ENCODE measurements around the gene RFC5.
"Not testable (repeated sequence)": the region's sequence is repeated elsewhere in the genome, so short reads cannot be mapped to it uniquely, and the experiment has no call there.

RFC5 gene

DNA sequence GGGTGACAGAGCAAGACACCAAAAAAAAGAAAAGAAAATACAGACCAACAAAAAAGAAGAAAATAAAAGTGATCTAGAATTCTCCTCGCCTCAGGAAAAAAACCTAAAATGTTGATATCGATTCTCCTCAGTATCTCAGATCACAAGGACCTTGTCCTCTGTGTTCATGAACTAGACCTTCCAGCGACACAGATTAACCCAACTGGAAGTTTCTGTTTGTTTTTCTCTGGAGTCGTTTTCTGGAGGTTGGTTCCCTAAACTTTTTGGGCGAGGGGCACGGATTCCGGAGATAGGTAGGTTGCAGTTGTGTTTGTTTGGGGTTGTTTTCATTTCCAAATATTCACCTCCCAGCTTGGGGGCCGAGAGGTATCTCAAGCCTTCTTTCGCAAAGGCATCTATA, 559 bp upstream of the RFC5 start:
- H3K27me3 ChIP-seq (ENCODE audit: control insufficient read depth in 1 of 2, insufficient read depth in 2 of 2, low read length in 2 of 2): no peaks in the 10 kb centered on the region
- peak overlapping the region; percentile 34 to 47 for H3K9ac ChIP-seq (ENCODE audit: low read length in 2 of 2)
- peak overlapping the region; percentile 76 to 96 for H3K4me3 ChIP-seq (ENCODE audit: low read length in 2 of 2)
- no peaks in the 10 kb centered on the region for H3K9me3 ChIP-seq (ENCODE audit: control insufficient read depth in 2 of 2, low read length in 2 of 2)
- peaks cover 5 to 7% of the 10 kb centered on the region in 2 donors for H3K36me3 ChIP-seq (ENCODE audit: control insufficient read depth in 2 of 2, insufficient read depth in 2 of 2, low read length in 2 of 2)
- H3K4me1 ChIP-seq (ENCODE audit: control insufficient read depth, insufficient read depth, low read length): peaks cover 6% of the 10 kb centered on the region
- H3K27ac ChIP-seq (ENCODE audit: low read length): no peak overlapping the region

GRCh38 chr12:118017926-118018325, 1.4 kb downstream of the RFC5 start:
- H3K9ac ChIP-seq (ENCODE audit: low read length in 2 of 2): no peak overlapping the region
- no peaks in the 10 kb centered on the region for H3K9me3 ChIP-seq (ENCODE audit: control insufficient read depth in 2 of 2, low read length in 2 of 2)
- peaks cover 7 to 11% of the 10 kb centered on the region in 2 donors for H3K36me3 ChIP-seq (ENCODE audit: control insufficient read depth in 2 of 2, insufficient read depth in 2 of 2, low read length in 2 of 2)
- H3K4me3 ChIP-seq (ENCODE audit: low read length in 2 of 2): no peak overlapping the region
- no peaks in the 10 kb centered on the region for H3K27me3 ChIP-seq (ENCODE audit: control insufficient read depth in 1 of 2, insufficient read depth in 2 of 2, low read length in 2 of 2)
- no peak overlapping the region for H3K27ac ChIP-seq (ENCODE audit: low read length)
- peaks cover 6% of the 10 kb centered on the region for H3K4me1 ChIP-seq (ENCODE audit: control insufficient read depth, insufficient read depth, low read length)

- H3K9ac ChIP-seq (ENCODE audit: low read length in 2 of 2): no peak overlapping the region
- H3K9me3 ChIP-seq (ENCODE audit: control insufficient read depth in 2 of 2, low read length in 2 of 2): no peaks in the 10 kb centered on the region
- peaks cover 6% of the 10 kb centered on the region for H3K4me1 ChIP-seq (ENCODE audit: control insufficient read depth, insufficient read depth, low read length)
- no peak overlapping the region for H3K4me3 ChIP-seq (ENCODE audit: low read length in 2 of 2)
- peaks cover 13 to 14% of the 10 kb centered on the region in 2 donors for H3K36me3 ChIP-seq (ENCODE audit: control insufficient read depth in 2 of 2, insufficient read depth in 2 of 2, low read length in 2 of 2)
- no peak overlapping the region for H3K27ac ChIP-seq (ENCODE audit: low read length)
- no peaks in the 10 kb centered on the region for H3K27me3 ChIP-seq (ENCODE audit: control insufficient read depth in 1 of 2, insufficient read depth in 2 of 2, low read length in 2 of 2)
These were observed 3.5 kb downstream of the RFC5 start for GRCh38 chr12:118020036-118020435.

DNA sequence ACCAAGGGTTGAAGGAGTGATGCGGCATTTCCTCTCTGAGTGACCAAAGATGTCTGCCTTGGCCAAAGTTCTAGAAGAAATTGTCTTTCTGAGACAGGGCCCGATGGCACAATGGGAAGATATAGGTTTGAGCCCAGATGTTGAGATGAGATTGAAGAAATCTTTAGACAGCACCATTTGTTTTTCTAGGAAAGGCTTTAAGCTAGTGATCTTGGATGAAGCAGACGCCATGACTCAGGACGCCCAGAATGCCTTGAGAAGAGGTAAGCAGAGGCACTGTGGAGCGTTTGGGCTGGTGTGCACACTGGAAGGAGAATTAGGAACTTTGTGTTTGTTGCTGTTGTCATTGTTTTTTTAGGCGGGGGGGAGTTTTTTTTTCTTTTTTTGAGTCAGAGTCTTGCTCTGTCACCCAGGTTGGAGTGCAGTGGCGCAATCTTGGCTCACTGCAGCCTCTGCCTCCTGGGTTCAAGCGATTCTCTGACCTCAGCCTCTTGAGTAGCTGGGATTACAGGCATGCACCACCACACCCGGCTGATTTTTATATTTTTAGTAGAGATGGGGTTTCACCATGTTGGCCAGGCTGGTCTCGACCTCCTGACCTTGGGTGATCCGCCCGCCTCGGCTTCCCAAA, 5.7 kb downstream of the RFC5 start:
- not testable (repeated sequence) for H3K27me3 ChIP-seq (ENCODE audit: control insufficient read depth in 1 of 2, insufficient read depth in 2 of 2, low read length in 2 of 2); H3K9ac ChIP-seq (ENCODE audit: low read length in 2 of 2); H3K4me3 ChIP-seq (ENCODE audit: low read length in 2 of 2); H3K4me1 ChIP-seq (ENCODE audit: control insufficient read depth, insufficient read depth, low read length); H3K9me3 ChIP-seq (ENCODE audit: control insufficient read depth in 2 of 2, low read length in 2 of 2); H3K27ac ChIP-seq (ENCODE audit: low read length)
- peaks cover 25 to 28% of the 10 kb centered on the region in 2 donors for H3K36me3 ChIP-seq (ENCODE audit: control insufficient read depth in 2 of 2, insufficient read depth in 2 of 2, low read length in 2 of 2)

DNA sequence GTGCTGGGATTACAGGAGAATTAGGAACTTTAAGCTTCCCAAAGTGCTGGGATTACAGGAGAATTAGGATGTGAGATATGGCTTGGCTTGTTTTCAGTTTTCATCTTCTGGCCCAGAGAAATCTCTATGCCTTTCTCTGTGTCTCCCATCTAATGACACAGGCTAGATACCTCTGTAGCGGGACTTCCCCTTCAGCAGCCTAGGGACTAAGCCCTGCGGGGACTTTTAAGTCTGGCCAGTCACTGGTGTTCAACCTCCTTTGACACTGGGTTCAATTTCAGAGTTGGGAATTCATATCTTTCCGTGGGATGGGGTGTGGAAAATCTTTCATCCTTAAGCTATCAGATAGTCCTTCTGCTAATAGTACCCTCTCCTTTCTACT, 6.2 kb downstream of the RFC5 start:
- Histone ChIP-seq H3K27me3 (ENCODE audit: control insufficient read depth in 1 of 2, insufficient read depth in 2 of 2, low read length in 2 of 2) (no peaks in the 10 kb centered on the region), H3K27ac (ENCODE audit: low read length) (no peak overlapping the region), H3K4me3 (ENCODE audit: low read length in 2 of 2) (no peak overlapping the region), H3K36me3 (ENCODE audit: control insufficient read depth in 2 of 2, insufficient read depth in 2 of 2, low read length in 2 of 2) (peaks cover 25 to 30% of the 10 kb centered on the region in 2 donors), H3K4me1 (ENCODE audit: control insufficient read depth, insufficient read depth, low read length) (no peaks in the 10 kb centered on the region), H3K9me3 (ENCODE audit: control insufficient read depth in 2 of 2, low read length in 2 of 2) (no peaks in the 10 kb centered on the region), H3K9ac (ENCODE audit: low read length in 2 of 2) (no peak overlapping the region)

DNA sequence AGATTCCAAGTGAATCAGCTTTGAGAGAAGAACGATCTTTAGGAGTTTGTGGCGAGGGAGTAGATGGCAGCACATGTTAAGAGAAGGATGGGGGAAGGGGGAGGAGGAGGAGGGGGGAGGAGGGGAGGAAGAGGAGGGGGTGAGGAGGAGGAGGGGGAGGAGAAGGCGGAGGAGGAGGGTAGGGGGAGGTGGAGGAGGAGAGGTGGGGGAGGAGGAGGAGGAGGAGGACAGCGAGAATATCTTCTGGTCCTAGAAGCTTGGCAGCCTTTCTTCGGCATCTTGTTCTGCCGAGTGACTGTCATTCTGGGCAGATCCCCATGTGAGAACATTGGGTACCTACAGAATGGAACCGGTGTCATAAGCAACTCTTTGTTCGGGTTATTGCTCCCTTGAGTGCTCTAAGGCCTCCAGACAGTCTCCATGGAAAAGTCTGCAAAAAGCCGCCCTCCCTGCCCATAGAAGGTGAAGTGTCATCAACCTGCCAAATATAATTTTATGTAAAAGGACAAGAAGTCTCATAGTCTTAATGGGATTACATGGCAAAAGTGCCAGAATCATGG, 6.9 kb downstream of the RFC5 start:
- Histone ChIP-seq H3K9me3 (ENCODE audit: control insufficient read depth in 2 of 2, low read length in 2 of 2) (no peaks in the 10 kb centered on the region), H3K27me3 (ENCODE audit: control insufficient read depth in 1 of 2, insufficient read depth in 2 of 2, low read length in 2 of 2) (no peaks in the 10 kb centered on the region), H3K27ac (ENCODE audit: low read length) (no peak overlapping the region), H3K4me1 (ENCODE audit: control insufficient read depth, insufficient read depth, low read length) (no peaks in the 10 kb centered on the region), H3K36me3 (ENCODE audit: control insufficient read depth in 2 of 2, insufficient read depth in 2 of 2, low read length in 2 of 2) (peaks cover 29 to 33% of the 10 kb centered on the region in 2 donors), H3K4me3 (ENCODE audit: low read length in 2 of 2) (no peak overlapping the region), H3K9ac (ENCODE audit: low read length in 2 of 2) (no peak overlapping the region)

DNA sequence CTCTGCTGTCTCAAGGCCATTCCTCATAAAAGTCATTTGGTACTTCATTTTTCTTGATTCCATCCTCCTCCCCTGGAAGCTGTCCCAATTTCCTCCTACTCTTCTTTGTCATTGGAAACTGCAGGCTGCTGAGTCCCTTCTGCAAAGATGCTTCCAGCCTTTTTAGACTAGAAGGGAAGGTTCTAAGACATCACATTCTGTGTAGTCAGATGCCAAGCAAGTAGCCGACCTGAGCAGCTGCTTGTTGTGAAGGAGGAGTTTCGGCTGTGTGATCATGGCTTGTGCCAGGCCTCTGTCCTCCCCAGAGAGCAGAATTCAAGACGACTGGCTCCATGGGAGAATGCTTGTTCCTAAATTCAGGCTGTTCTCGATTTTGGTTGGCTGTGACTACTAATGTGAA, 8.7 kb downstream of the RFC5 start:
- H3K36me3 ChIP-seq (ENCODE audit: control insufficient read depth in 2 of 2, insufficient read depth in 2 of 2, low read length in 2 of 2): peaks cover 30 to 41% of the 10 kb centered on the region in 2 donors
- H3K9ac ChIP-seq (ENCODE audit: low read length in 2 of 2): no peak overlapping the region
- no peaks in the 10 kb centered on the region for H3K9me3 ChIP-seq (ENCODE audit: control insufficient read depth in 2 of 2, low read length in 2 of 2)
- H3K4me1 ChIP-seq (ENCODE audit: control insufficient read depth, insufficient read depth, low read length): no peaks in the 10 kb centered on the region
- H3K27ac ChIP-seq (ENCODE audit: low read length): no peak overlapping the region
- no peak overlapping the region for H3K4me3 ChIP-seq (ENCODE audit: low read length in 2 of 2)
- no peaks in the 10 kb centered on the region for H3K27me3 ChIP-seq (ENCODE audit: control insufficient read depth in 1 of 2, insufficient read depth in 2 of 2, low read length in 2 of 2)

DNA sequence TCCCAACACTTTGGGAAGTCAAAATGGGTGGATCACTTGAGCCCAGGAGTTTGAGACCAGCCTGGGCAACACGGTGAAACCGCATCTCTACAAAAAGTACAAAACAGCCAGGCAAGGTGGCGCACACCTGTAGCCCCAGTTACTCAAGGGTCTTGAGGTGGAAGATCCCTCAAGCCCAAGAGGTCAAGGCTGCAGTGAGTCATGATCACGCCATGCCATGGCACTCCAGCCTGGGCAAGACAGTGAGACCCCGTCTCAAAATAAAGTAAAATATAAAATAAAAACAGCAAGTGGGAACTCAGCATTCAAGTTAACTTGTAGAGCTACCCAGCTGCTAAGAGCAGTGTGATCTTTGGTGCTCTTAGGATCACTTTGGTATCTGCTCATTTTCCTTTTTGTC, 12.7 kb downstream of the RFC5 start:
- H3K9ac ChIP-seq (ENCODE audit: low read length in 2 of 2): no peak overlapping the region
- H3K27ac ChIP-seq (ENCODE audit: low read length): no peak overlapping the region
- no peaks in the 10 kb centered on the region for H3K9me3 ChIP-seq (ENCODE audit: control insufficient read depth in 2 of 2, low read length in 2 of 2)
- H3K4me1 ChIP-seq (ENCODE audit: control insufficient read depth, insufficient read depth, low read length): no peaks in the 10 kb centered on the region
- no peak overlapping the region for H3K4me3 ChIP-seq (ENCODE audit: low read length in 2 of 2)
- peaks cover 41 to 61% of the 10 kb centered on the region in 2 donors for H3K36me3 ChIP-seq (ENCODE audit: control insufficient read depth in 2 of 2, insufficient read depth in 2 of 2, low read length in 2 of 2)
- no peaks in the 10 kb centered on the region for H3K27me3 ChIP-seq (ENCODE audit: control insufficient read depth in 1 of 2, insufficient read depth in 2 of 2, low read length in 2 of 2)

DNA sequence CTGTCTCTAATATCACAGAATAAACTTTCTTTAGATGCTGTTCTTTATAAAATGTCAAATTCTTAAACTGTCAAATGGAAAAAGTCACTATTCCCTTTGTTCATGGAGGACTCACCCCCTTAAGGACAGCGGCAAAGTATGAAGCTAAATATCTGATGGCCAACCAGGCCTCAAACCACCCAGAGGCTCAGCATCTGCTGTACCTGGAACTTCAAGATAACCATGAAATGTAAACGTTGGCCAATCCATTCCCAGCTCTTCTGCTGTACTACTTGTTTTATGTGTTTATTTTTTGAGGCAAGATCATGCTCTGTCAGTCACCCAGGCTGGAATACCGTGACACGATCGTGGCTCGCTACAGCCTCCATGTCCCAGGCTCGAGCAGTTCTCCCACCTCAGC, 15.7 kb downstream of the RFC5 start:
- no peak overlapping the region for H3K4me3 ChIP-seq (ENCODE audit: low read length in 2 of 2)
- no peaks in the 10 kb centered on the region for H3K9me3 ChIP-seq (ENCODE audit: control insufficient read depth in 2 of 2, low read length in 2 of 2)
- H3K4me1 ChIP-seq (ENCODE audit: control insufficient read depth, insufficient read depth, low read length): no peaks in the 10 kb centered on the region
- H3K27ac ChIP-seq (ENCODE audit: low read length): no peak overlapping the region
- H3K9ac ChIP-seq (ENCODE audit: low read length in 2 of 2): no peak overlapping the region
- H3K36me3 ChIP-seq (ENCODE audit: control insufficient read depth in 2 of 2, insufficient read depth in 2 of 2, low read length in 2 of 2): peaks cover 48 to 59% of the 10 kb centered on the region in 2 donors
- no peaks in the 10 kb centered on the region for H3K27me3 ChIP-seq (ENCODE audit: control insufficient read depth in 1 of 2, insufficient read depth in 2 of 2, low read length in 2 of 2)

DNA sequence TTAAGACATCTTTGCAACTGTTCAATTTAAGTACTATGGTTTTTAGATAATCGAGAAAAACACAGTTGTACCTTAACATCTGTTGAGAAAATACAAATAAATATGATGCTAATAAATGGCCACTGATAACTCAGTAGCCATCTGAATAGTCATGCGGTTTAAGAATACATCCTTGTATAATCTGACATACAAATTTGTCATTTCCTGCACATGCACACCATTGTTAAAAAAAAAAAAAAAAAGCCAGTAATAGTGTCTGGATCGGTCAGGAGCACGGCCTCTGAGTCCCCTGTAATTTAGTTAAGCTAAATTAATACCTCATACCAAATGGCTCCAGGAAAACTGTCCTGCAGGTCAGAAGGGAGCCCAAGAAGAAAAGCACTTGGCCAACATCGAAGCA, 16.8 kb downstream of the RFC5 start:
- H3K27ac ChIP-seq (ENCODE audit: low read length): no peak overlapping the region
- no peaks in the 10 kb centered on the region for H3K4me1 ChIP-seq (ENCODE audit: control insufficient read depth, insufficient read depth, low read length)
- H3K4me3 ChIP-seq (ENCODE audit: low read length in 2 of 2): no peak overlapping the region
- H3K36me3 ChIP-seq (ENCODE audit: control insufficient read depth in 2 of 2, insufficient read depth in 2 of 2, low read length in 2 of 2): peaks cover 51 to 62% of the 10 kb centered on the region in 2 donors
- no peaks in the 10 kb centered on the region for H3K9me3 ChIP-seq (ENCODE audit: control insufficient read depth in 2 of 2, low read length in 2 of 2)
- no peak overlapping the region for H3K9ac ChIP-seq (ENCODE audit: low read length in 2 of 2)
- no peaks in the 10 kb centered on the region for H3K27me3 ChIP-seq (ENCODE audit: control insufficient read depth in 1 of 2, insufficient read depth in 2 of 2, low read length in 2 of 2)

- Histone ChIP-seq H3K36me3 (ENCODE audit: control insufficient read depth in 2 of 2, insufficient read depth in 2 of 2, low read length in 2 of 2) (peaks cover 50 to 61% of the 10 kb centered on the region in 2 donors), H3K27me3 (ENCODE audit: control insufficient read depth in 1 of 2, insufficient read depth in 2 of 2, low read length in 2 of 2) (no peaks in the 10 kb centered on the region), H3K4me1 (ENCODE audit: control insufficient read depth, insufficient read depth, low read length) (no peaks in the 10 kb centered on the region), H3K9me3 (ENCODE audit: control insufficient read depth in 2 of 2, low read length in 2 of 2) (no peaks in the 10 kb centered on the region), H3K9ac (ENCODE audit: low read length in 2 of 2) (peak overlapping the region in 1 of 2 donors; percentile 37), H3K4me3 (ENCODE audit: low read length in 2 of 2) (no peak overlapping the region), H3K27ac (ENCODE audit: low read length) (no peak overlapping the region)
These were observed 17.4 kb downstream of the RFC5 start for GRCh38 chr12:118033902-118034301.
